Activated gamma-delta T cell (primary cell): ENCODE data around the gene C9orf50.
"Not testable (repeated sequence)": the region's sequence is repeated elsewhere in the genome, so short reads cannot be mapped to it uniquely, and the experiment has no call there.

Experiments used
- DNase-seq: peaks from one replicate; lab custom pipeline; 2025; lab: John Stamatoyannopoulos, UW

C9orf50 gene

GRCh38 chr9:129610473-129611306 lies 10.2 kb downstream of the C9orf50 start:
- peak; percentile 68 for DNase-seq

- no peak for DNase-seq
Measured at GRCh38 chr9:129610213-129610472, 10.8 kb downstream of the C9orf50 start.

GRCh38 chr9:129609486-129610212 lies 11.3 kb downstream of the C9orf50 start:
- peak; percentile 43 for DNase-seq

GRCh38 chr9:129608561-129609481 lies 12.1 kb downstream of the C9orf50 start:
- no peak for DNase-seq

GRCh38 chr9:129607027-129607387 lies 13.9 kb downstream of the C9orf50 start:
- no peak for DNase-seq

- DNase-seq: no peak
Measured at GRCh38 chr9:129606161-129607026, 14.5 kb downstream of the C9orf50 start.

- DNase-seq: no peak
Measured at GRCh38 chr9:129604766-129605163, 16.1 kb downstream of the C9orf50 start.

- no peak for DNase-seq
Measured at GRCh38 chr9:129604056-129604765, 16.7 kb downstream of the C9orf50 start.

GRCh38 chr9:129602598-129603415 lies 18.1 kb downstream of the C9orf50 start:
- DNase-seq: no peak

- DNase-seq: no peak
Measured at GRCh38 chr9:129601082-129601674, 19.7 kb downstream of the C9orf50 start.

GRCh38 chr9:129598089-129598596 lies 22.8 kb downstream of the C9orf50 start:
- no peak for DNase-seq

GRCh38 chr9:129597355-129598088 lies 23.4 kb downstream of the C9orf50 start:
- DNase-seq: no peak

GRCh38 chr9:129596541-129597331 lies 24.2 kb downstream of the C9orf50 start:
- DNase-seq: no peak

GRCh38 chr9:129595903-129596540 lies 24.9 kb downstream of the C9orf50 start:
- DNase-seq: no peak

- DNase-seq: no peak
Measured at GRCh38 chr9:129595311-129595741, 25.6 kb downstream of the C9orf50 start.

- no peak for DNase-seq
Measured at GRCh38 chr9:129594632-129595031, 26.3 kb downstream of the C9orf50 start.

- DNase-seq: not testable (repeated sequence)
Measured at GRCh38 chr9:129592790-129593189, 28.1 kb downstream of the C9orf50 start.
